Panc1 (cell line): ENCODE results near the gene CDK12. TPM values are rescaled to one million over a fixed set of nuclear protein-coding genes. Genes with fewer than 3 reads are reported as not detected.

Experiments
- ATAC-seq: fragments of 200-7000 bp; cut with Tn5 transposase; 2 replicates; pipeline ENCODE4 v1.9.1; 2020; ENCODE audit warnings: mild to moderate bottlenecking, moderate library complexity
- BruUV-seq: library from RNA; stranded (reverse); fragments of 400-500 nt; replicated peaks from 2 replicates; lab custom pipeline; 2021; lab: Mats Ljungman, UMichigan
- CTCF ChIA-PET: fragments of 300-600 bp; sonication (Branson Sonifier 250); formaldehyde crosslinking; loops from one replicate; lab custom pipeline; 2022; ENCODE audit warnings: antibody characterized with exemption; lab: Charles Lee
- POLR2A ChIA-PET: fragments of 300-600 bp; sonication (Branson Sonifier 250); formaldehyde crosslinking; loops from one replicate; lab custom pipeline; 2022; ENCODE audit warnings: antibody characterized with exemption; lab: Charles Lee
- DNase-seq: peaks from one replicate; pipeline ENCODE4 v3.0.0-alpha.2; 2010; ENCODE audit warnings: low read depth, low spot score
- H3K27ac ChIP-seq: 2 replicates; pipeline ENCODE4 v1.5.1; 2011; ENCODE audit warnings: mild to moderate bottlenecking, low read length, inconsistent platforms
- H3K27me3 ChIP-seq: fragments of 200-500 bp; sonication (Bioruptor generic); 2 replicates; pipeline ENCODE4 v1.6.0; 2014; ENCODE audit warnings: low read length, inconsistent platforms; ENCODE audit not compliant: control insufficient read depth, insufficient read depth
- H3K36me3 ChIP-seq: fragments of 200-500 bp; sonication (Bioruptor generic); 2 replicates; pipeline ENCODE4 v1.5.1; 2014; ENCODE audit warnings: inconsistent platforms, mild to moderate bottlenecking, low read length, moderate library complexity; ENCODE audit not compliant: control insufficient read depth, insufficient read depth
- H3K4me1 ChIP-seq: 2 replicates; pipeline ENCODE4 v1.5.1; 2011; ENCODE audit warnings: inconsistent platforms, mild to moderate bottlenecking, low read length, moderate library complexity; ENCODE audit not compliant: control insufficient read depth, insufficient read depth
- H3K4me3 ChIP-seq, 2 experiments: 2 replicates each; pipeline ENCODE4 v1.5.1; 2011 to 2012; ENCODE audit warnings: low read depth in 2 of 2, low read length in 2 of 2, mild to moderate bottlenecking in 2 of 2, inconsistent platforms in 1 of 2, moderate library complexity in 1 of 2
- H3K9me3 ChIP-seq: fragments of 200-500 bp; sonication (Bioruptor generic); 2 replicates; pipeline ENCODE4 v1.5.1; 2014; ENCODE audit warnings: low read depth, mild to moderate bottlenecking, inconsistent platforms, low read length, moderate library complexity; ENCODE audit not compliant: control insufficient read depth, insufficient read depth
- POLR2AphosphoS5 ChIP-seq: IDR thresholded peaks from 2 replicates; pipeline ENCODE4 v1.6.1; 2012; ENCODE audit warnings: mild to moderate bottlenecking, low read depth, low read length, moderate library complexity
- SIN3A ChIP-seq: IDR thresholded peaks from 2 replicates; pipeline ENCODE4 v1.6.1; 2012; ENCODE audit warnings: low read depth, mild to moderate bottlenecking, low read length, moderate library complexity, borderline replicate concordance; ENCODE audit not compliant: insufficient read depth
- TCF7L2 ChIP-seq: IDR thresholded peaks from 2 replicates; pipeline ENCODE4 v1.6.1; 2011; ENCODE audit warnings: mild to moderate bottlenecking, low read depth, low read length, inconsistent platforms
- in situ Hi-C: cut with HindIII; loops from 2 replicates; pipeline ENCODE4 v1.10.0; 2016; ENCODE audit warnings: low sequenced_read_pairs, low pct_unique_long_range_greater_than_20kb
- intact Hi-C: fragments of 100-400 bp; cut with micrococcal nuclease; formaldehyde crosslinking; loops from one replicate; pipeline ENCODE4 v1.10.0; 2022; ENCODE audit not compliant: unreplicated experiment
- total RNA-seq: library from RNA; stranded (reverse); gene quantifications from one replicate; pipeline ENCODE4 v1.2.1, GENCODE V29; 2021; ENCODE audit not compliant: unreplicated experiment
- TF ChIP-seq, protein P1 (sequence below), 2 experiments: IDR thresholded peaks; 2 replicates each; pipeline ENCODE4 v1.6.1; 2011 to 2012; ENCODE audit warnings: low read depth in 2 of 2, control low read depth in 1 of 2, low read length in 1 of 2, mild to moderate bottlenecking in 1 of 2, moderate library complexity in 1 of 2; ENCODE audit not compliant: insufficient read depth in 1 of 2
- TF ChIP-seq, protein P2 (sequence below): fragments of 450-650 bp; IDR thresholded peaks from 2 replicates; pipeline ENCODE4 v1.5.1; 2017; ENCODE audit warnings: mild to moderate bottlenecking

The CDK12 gene
- total RNA-seq, 1 experiment from 2014 or later: 57.8 TPM

DNA sequence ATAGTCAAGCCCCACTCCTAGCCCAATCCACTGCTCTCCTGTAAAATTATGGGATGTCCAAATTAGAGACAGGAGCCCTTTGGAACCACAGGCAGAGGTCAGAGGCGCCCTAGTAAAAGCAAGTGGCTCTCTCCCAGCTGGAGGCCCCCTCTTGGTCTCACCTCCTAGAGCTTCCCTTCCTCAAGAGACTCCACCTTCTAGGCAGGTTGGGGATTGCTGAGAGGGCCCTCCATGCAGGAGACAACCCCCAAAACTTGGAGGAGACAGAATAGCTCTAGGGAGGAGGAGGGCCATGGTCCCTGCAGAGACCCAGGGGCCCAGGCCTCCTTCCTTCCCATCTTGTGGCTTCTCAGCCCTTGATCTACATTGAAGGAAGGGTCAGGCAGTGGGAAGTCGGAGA, 117.0 kb downstream of the CDK12 start:
- ATAC-seq: no peak
- in situ Hi-C loops: no loop called here
- POLR2A ChIA-PET: interaction anchor here (0.6 kb wide), 1 partner anchor 10 kb away, joined by 3 read pairs; no protein-coding TSS in a partner anchor
- Histone ChIP-seq H3K9me3 (no peaks in the 10 kb centered on the region), H3K27me3 (no peaks in the 10 kb centered on the region), H3K4me3 (no peak overlapping the region), H3K27ac (no peak overlapping the region), H3K36me3 (no peaks in the 10 kb centered on the region), H3K4me1 (no peaks in the 10 kb centered on the region)
- CTCF ChIA-PET: no interaction called here
- no TSS peak for BruUV-seq
- DNase-seq: no peak
- intact Hi-C loops: no loop called here
- TF ChIP-seq POLR2AphosphoS5: no peak
- TF ChIP-seq, protein P1, sequence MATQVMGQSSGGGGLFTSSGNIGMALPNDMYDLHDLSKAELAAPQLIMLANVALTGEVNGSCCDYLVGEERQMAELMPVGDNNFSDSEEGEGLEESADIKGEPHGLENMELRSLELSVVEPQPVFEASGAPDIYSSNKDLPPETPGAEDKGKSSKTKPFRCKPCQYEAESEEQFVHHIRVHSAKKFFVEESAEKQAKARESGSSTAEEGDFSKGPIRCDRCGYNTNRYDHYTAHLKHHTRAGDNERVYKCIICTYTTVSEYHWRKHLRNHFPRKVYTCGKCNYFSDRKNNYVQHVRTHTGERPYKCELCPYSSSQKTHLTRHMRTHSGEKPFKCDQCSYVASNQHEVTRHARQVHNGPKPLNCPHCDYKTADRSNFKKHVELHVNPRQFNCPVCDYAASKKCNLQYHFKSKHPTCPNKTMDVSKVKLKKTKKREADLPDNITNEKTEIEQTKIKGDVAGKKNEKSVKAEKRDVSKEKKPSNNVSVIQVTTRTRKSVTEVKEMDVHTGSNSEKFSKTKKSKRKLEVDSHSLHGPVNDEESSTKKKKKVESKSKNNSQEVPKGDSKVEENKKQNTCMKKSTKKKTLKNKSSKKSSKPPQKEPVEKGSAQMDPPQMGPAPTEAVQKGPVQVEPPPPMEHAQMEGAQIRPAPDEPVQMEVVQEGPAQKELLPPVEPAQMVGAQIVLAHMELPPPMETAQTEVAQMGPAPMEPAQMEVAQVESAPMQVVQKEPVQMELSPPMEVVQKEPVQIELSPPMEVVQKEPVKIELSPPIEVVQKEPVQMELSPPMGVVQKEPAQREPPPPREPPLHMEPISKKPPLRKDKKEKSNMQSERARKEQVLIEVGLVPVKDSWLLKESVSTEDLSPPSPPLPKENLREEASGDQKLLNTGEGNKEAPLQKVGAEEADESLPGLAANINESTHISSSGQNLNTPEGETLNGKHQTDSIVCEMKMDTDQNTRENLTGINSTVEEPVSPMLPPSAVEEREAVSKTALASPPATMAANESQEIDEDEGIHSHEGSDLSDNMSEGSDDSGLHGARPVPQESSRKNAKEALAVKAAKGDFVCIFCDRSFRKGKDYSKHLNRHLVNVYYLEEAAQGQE (IDR thresholded peaks at IDR 0.05; ENCODE audit: insufficient read depth in 1 of 2, low read depth in 2 of 2, low read length in 1 of 2): no peak
- TF ChIP-seq TCF7L2: no peak
- no peak for TF ChIP-seq SIN3A
- TF ChIP-seq, protein P2, sequence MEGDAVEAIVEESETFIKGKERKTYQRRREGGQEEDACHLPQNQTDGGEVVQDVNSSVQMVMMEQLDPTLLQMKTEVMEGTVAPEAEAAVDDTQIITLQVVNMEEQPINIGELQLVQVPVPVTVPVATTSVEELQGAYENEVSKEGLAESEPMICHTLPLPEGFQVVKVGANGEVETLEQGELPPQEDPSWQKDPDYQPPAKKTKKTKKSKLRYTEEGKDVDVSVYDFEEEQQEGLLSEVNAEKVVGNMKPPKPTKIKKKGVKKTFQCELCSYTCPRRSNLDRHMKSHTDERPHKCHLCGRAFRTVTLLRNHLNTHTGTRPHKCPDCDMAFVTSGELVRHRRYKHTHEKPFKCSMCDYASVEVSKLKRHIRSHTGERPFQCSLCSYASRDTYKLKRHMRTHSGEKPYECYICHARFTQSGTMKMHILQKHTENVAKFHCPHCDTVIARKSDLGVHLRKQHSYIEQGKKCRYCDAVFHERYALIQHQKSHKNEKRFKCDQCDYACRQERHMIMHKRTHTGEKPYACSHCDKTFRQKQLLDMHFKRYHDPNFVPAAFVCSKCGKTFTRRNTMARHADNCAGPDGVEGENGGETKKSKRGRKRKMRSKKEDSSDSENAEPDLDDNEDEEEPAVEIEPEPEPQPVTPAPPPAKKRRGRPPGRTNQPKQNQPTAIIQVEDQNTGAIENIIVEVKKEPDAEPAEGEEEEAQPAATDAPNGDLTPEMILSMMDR: no peak

DNA sequence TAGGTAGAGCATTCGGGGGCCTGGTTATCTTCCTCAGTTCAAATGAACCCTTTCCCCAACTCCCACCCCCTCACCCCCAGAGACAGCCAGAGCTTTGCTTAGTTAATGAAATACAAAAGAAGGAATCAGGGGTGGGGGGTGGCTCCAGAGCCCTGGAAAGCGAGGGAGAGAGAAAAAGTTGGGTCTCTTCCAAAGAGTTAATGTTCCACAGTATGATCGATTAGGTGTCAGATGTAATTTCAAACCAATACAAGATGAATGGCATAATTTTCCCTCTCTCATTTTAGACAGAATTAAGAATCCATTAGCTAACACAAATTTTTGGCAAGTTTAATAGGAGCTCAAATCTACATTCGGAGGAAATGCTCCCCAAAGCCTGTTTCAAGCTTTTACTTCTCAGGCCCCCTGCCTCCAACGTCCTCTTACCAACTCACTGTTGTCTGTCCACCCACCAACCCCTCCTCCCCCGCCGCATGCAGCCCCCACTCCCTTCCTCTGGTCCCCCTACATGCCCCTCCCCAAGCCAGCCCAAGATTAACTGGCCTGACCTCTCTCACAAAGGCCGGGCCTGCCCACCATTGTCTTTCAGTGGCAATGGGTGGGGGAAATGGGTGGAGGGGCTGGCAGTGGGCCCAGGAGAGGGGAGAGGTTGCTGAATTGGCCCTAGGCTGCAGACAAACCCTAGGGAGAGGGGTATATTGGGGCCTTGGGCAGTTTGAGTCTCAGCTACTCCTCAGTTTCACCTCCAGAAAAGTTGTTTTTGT, 118.2 kb downstream of the CDK12 start:
- BruUV-seq: no TSS peak
- no peak overlapping the region for H3K27ac ChIP-seq
- H3K9me3 ChIP-seq: no peaks in the 10 kb centered on the region
- H3K4me1 ChIP-seq: no peaks in the 10 kb centered on the region
- intact Hi-C loops: no loop called here
- in situ Hi-C loops: no loop called here
- H3K27me3 ChIP-seq: no peaks in the 10 kb centered on the region
- CTCF ChIA-PET: interaction anchor here (1.1 kb wide), 1 partner anchor 32 kb away, joined by 3 read pairs; no protein-coding TSS in a partner anchor
- ATAC-seq: no peak
- no peaks in the 10 kb centered on the region for H3K36me3 ChIP-seq
- H3K4me3 ChIP-seq: no peak overlapping the region
- no peak for DNase-seq
- TF ChIP-seq, protein P2: no peak
- no peak for TF ChIP-seq TCF7L2
- TF ChIP-seq POLR2AphosphoS5: no peak
- no peak for TF ChIP-seq SIN3A
- TF ChIP-seq, protein P1 (IDR thresholded peaks at IDR 0.05; ENCODE audit: insufficient read depth in 1 of 2, low read depth in 2 of 2, low read length in 1 of 2): no peak
- POLR2A ChIA-PET: no interaction called here
